ENCODE results near the gene WBP2. TPM values are rescaled to one million over a fixed set of nuclear protein-coding genes. Genes with fewer than 3 reads are reported as not detected.

WBP2 gene
- total and polyA plus RNA-seq, 2 of the 13 experiments (the other 11 are each of a cell fraction or from before 2014, with no cell fraction given): 29.2 to 29.5 TPM

DNA sequence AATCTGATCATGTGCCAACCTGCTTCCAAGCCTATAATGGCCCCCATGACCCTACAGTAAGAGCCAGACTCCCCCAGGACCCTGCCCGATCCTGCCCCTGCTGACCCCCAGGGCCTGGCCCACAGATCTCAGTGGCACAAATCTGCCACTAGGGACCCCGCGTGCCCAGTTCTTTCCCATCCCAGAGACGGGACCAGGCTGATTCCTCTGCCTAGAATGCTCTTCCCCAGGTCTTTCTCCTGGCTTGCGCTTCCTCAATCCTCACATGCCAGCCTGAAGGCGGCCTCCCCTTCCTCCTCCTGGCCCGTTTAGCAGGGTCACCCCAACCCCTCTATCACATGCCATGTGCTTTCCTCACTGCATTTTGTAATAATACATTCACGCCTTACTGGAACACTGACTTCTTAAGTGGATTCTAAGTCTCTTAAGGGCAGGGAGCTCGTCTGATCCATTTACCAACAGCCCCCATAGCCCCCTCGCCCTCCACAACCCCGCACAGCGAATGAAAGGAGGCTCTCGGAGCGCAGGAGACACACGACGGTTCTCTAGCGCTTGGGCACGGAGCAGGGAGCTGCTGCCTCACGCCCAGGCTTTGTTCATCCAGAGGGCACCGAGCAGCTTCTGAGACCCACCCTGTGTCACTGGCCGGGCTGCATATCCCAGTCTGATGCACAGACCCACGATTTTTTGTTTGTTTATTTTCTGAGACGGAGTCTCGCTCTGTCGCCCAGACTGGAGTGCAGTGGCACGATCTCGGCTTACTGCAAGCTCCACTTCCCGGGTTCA lies 40.4 kb upstream of the WBP2 start (continued):
- TF ChIP-seq, protein P1, sequence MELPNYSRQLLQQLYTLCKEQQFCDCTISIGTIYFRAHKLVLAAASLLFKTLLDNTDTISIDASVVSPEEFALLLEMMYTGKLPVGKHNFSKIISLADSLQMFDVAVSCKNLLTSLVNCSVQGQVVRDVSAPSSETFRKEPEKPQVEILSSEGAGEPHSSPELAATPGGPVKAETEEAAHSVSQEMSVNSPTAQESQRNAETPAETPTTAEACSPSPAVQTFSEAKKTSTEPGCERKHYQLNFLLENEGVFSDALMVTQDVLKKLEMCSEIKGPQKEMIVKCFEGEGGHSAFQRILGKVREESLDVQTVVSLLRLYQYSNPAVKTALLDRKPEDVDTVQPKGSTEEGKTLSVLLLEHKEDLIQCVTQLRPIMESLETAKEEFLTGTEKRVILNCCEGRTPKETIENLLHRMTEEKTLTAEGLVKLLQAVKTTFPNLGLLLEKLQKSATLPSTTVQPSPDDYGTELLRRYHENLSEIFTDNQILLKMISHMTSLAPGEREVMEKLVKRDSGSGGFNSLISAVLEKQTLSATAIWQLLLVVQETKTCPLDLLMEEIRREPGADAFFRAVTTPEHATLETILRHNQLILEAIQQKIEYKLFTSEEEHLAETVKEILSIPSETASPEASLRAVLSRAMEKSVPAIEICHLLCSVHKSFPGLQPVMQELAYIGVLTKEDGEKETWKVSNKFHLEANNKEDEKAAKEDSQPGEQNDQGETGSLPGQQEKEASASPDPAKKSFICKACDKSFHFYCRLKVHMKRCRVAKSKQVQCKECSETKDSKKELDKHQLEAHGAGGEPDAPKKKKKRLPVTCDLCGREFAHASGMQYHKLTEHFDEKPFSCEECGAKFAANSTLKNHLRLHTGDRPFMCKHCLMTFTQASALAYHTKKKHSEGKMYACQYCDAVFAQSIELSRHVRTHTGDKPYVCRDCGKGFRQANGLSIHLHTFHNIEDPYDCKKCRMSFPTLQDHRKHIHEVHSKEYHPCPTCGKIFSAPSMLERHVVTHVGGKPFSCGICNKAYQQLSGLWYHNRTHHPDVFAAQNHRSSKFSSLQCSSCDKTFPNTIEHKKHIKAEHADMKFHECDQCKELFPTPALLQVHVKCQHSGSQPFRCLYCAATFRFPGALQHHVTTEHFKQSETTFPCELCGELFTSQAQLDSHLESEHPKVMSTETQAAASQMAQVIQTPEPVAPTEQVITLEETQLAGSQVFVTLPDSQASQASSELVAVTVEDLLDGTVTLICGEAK (IDR thresholded peaks at IDR 0.05): no peak
- TF ChIP-seq, protein P1 (CRISPR knock-in tag; IDR thresholded peaks at IDR 0.05): 0 out of 2 replicates have a peak, but pooled peaks have one; percentile 15
- peak; percentile 49 for TF ChIP-seq RAD21 (CRISPR knock-in tag; IDR thresholded peaks at IDR 0.05)
- TF ChIP-seq RFXAP (CRISPR knock-in tag; IDR thresholded peaks at IDR 0.05; ENCODE audit: borderline replicate concordance): peak; percentile 5; the same call in 1 of the 2 replicates
- TF ChIP-seq, protein P2, sequence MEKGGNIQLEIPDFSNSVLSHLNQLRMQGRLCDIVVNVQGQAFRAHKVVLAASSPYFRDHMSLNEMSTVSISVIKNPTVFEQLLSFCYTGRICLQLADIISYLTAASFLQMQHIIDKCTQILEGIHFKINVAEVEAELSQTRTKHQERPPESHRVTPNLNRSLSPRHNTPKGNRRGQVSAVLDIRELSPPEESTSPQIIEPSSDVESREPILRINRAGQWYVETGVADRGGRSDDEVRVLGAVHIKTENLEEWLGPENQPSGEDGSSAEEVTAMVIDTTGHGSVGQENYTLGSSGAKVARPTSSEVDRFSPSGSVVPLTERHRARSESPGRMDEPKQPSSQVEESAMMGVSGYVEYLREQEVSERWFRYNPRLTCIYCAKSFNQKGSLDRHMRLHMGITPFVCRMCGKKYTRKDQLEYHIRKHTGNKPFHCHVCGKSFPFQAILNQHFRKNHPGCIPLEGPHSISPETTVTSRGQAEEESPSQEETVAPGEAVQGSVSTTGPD (CRISPR knock-in tag; IDR thresholded peaks at IDR 0.05): peak; percentile 33; the same call in 1 of the 2 replicates
- TF ChIP-seq, protein P3, sequence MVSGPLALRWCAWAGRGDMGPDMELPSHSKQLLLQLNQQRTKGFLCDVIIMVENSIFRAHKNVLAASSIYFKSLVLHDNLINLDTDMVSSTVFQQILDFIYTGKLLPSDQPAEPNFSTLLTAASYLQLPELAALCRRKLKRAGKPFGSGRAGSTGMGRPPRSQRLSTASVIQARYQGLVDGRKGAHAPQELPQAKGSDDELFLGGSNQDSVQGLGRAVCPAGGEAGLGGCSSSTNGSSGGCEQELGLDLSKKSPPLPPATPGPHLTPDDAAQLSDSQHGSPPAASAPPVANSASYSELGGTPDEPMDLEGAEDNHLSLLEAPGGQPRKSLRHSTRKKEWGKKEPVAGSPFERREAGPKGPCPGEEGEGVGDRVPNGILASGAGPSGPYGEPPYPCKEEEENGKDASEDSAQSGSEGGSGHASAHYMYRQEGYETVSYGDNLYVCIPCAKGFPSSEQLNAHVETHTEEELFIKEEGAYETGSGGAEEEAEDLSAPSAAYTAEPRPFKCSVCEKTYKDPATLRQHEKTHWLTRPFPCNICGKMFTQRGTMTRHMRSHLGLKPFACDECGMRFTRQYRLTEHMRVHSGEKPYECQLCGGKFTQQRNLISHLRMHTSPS (CRISPR knock-in tag; IDR thresholded peaks at IDR 0.05; ENCODE audit: low read depth): 0 out of 2 replicates have a peak, but pooled peaks have one; percentile 42
- TF ChIP-seq ZNF234 (CRISPR knock-in tag; conservative IDR thresholded peaks at IDR 0.05): no peak
- no peak for TF ChIP-seq GABPB1 (CRISPR knock-in tag; IDR thresholded peaks at IDR 0.05)
- peak; percentile 34; the same call in 1 of the 2 replicates for TF ChIP-seq ZSCAN22 (CRISPR knock-in tag; IDR thresholded peaks at IDR 0.05)
- TF ChIP-seq, protein P4, sequence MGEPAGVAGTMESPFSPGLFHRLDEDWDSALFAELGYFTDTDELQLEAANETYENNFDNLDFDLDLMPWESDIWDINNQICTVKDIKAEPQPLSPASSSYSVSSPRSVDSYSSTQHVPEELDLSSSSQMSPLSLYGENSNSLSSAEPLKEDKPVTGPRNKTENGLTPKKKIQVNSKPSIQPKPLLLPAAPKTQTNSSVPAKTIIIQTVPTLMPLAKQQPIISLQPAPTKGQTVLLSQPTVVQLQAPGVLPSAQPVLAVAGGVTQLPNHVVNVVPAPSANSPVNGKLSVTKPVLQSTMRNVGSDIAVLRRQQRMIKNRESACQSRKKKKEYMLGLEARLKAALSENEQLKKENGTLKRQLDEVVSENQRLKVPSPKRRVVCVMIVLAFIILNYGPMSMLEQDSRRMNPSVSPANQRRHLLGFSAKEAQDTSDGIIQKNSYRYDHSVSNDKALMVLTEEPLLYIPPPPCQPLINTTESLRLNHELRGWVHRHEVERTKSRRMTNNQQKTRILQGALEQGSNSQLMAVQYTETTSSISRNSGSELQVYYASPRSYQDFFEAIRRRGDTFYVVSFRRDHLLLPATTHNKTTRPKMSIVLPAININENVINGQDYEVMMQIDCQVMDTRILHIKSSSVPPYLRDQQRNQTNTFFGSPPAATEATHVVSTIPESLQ (CRISPR knock-in tag; conservative IDR thresholded peaks at IDR 0.05): no peak
- 0 out of 2 replicates have a peak, but pooled peaks have one; percentile 48 for TF ChIP-seq ZNF788 (CRISPR knock-in tag; IDR thresholded peaks at IDR 0.05; ENCODE audit: borderline replicate concordance)
- peak; percentile 53 for TF ChIP-seq TEAD3 (CRISPR knock-in tag; optimal IDR thresholded peaks at IDR 0.05; ENCODE audit: borderline replicate concordance)
- TF ChIP-seq ZNF749 (CRISPR knock-in tag; IDR thresholded peaks at IDR 0.05; ENCODE audit: borderline replicate concordance): peak; percentile 46; the same call in 1 of the 2 replicates
- peak; percentile 55; the same call in 1 of the 2 replicates for TF ChIP-seq ZNF558 (CRISPR knock-in tag; IDR thresholded peaks at IDR 0.05; ENCODE audit: borderline replicate concordance)

Data from HepG2 (cell line).